Neural progenitor cell (in vitro differentiated cells): ENCODE measurements around the gene PDE1A. TPM values are rescaled to one million over a fixed set of nuclear protein-coding genes. Genes with fewer than 3 reads are reported as not detected.

Source experiments
- DNase-seq: peaks from one replicate; pipeline ENCODE4 v3.0.0-alpha.2; 2016; ENCODE audit warnings: low spot score
- H2AFZ ChIP-seq: fragments of 200-600 bp; sonication (generic); replicated peaks from 2 replicates; pipeline ENCODE4 v1.6.1; 2016; ENCODE audit warnings: antibody characterized with exemption
- H3F3A ChIP-seq: fragments of 200-600 bp; sonication (generic); 2 replicates; pipeline ENCODE4 v1.6.1; 2016; ENCODE audit warnings: antibody characterized with exemption, low read depth
- H3K27ac ChIP-seq: fragments of 200-600 bp; sonication (generic); 2 replicates; pipeline ENCODE4 v1.5.1; 2016; ENCODE audit warnings: mild to moderate bottlenecking
- H3K27me3 ChIP-seq: fragments of 200-600 bp; sonication (generic); 2 replicates; pipeline ENCODE4 v1.6.1; 2016; ENCODE audit warnings: mild to moderate bottlenecking, moderate library complexity
- H3K36me3 ChIP-seq: fragments of 200-600 bp; sonication (generic); 2 replicates; pipeline ENCODE4 v1.5.1; 2016
- H3K4me1 ChIP-seq: fragments of 200-600 bp; sonication (generic); 2 replicates; pipeline ENCODE4 v1.6.1; 2016; ENCODE audit warnings: mixed run types
- H3K4me2 ChIP-seq: fragments of 200-600 bp; sonication (generic); 2 replicates; pipeline ENCODE4 v1.6.1; 2016
- H3K4me3 ChIP-seq: fragments of 200-600 bp; sonication (generic); 2 replicates; pipeline ENCODE4 v1.5.1; 2016
- H3K79me2 ChIP-seq: fragments of 200-600 bp; sonication (generic); 2 replicates; pipeline ENCODE4 v1.6.1; 2016; ENCODE audit warnings: low read depth
- H3K9ac ChIP-seq: fragments of 200-600 bp; sonication (generic); 2 replicates; pipeline ENCODE4 v1.6.1; 2016
- H3K9me3 ChIP-seq: fragments of 200-600 bp; sonication (generic); 2 replicates; pipeline ENCODE4 v1.5.1; 2016; ENCODE audit warnings: low read depth
- H4K20me1 ChIP-seq: fragments of 200-600 bp; sonication (generic); 2 replicates; pipeline ENCODE4 v1.6.1; 2016; ENCODE audit warnings: low read depth
- H3K27ac Mint-ChIP-seq: 3 replicates; pipeline ENCODE4 v1.8.0; 2021; ENCODE audit warnings: mixed read lengths
- H3K27me3 Mint-ChIP-seq: 2 replicates; pipeline ENCODE4 v1.8.0; 2022; ENCODE audit warnings: low read depth, mild to moderate bottlenecking, inconsistent platforms, moderate library complexity, mixed read lengths; ENCODE audit not compliant: insufficient read depth
- H3K36me3 Mint-ChIP-seq: 3 replicates; pipeline ENCODE4 v1.8.0; 2021; ENCODE audit warnings: mixed read lengths
- H3K4me1 Mint-ChIP-seq: 3 replicates; pipeline ENCODE4 v1.8.0; 2021; ENCODE audit warnings: mixed read lengths
- H3K4me3 Mint-ChIP-seq: 3 replicates; pipeline ENCODE4 v1.8.0; 2021; ENCODE audit warnings: mild to moderate bottlenecking, moderate library complexity, mixed read lengths
- H3K9me3 Mint-ChIP-seq: 3 replicates; pipeline ENCODE4 v1.8.0; 2020; ENCODE audit warnings: mixed read lengths
- CTCF ChIP-seq: fragments of 200-600 bp; sonication (generic); IDR thresholded peaks from 2 replicates; pipeline ENCODE4 v1.5.1; 2017; ENCODE audit warnings: antibody characterized with exemption, mild to moderate bottlenecking
- EZH2 ChIP-seq: fragments of 200-600 bp; sonication (generic); IDR thresholded peaks from 2 replicates; pipeline ENCODE4 v1.6.1; 2017; ENCODE audit warnings: antibody characterized with exemption, mild to moderate bottlenecking, moderate library complexity
- EZH2phosphoT487 ChIP-seq: fragments of 200-600 bp; sonication (generic); IDR thresholded peaks from 2 replicates; pipeline ENCODE4 v1.6.1; 2017; ENCODE audit warnings: antibody characterized with exemption
- total RNA-seq: library from RNA; depleted of rRNA; stranded (reverse); fragments of >200 nt; gene quantifications from 2 replicates; pipeline ENCODE4 v1.2.3, GENCODE V29; 2015; ENCODE audit warnings: low replicate concordance

The PDE1A gene
- total RNA-seq, 1 donor from 2014 or later: not detected

- H3K9me3 ChIP-seq: no peaks in the 10 kb centered on the region
- no peaks in the 10 kb centered on the region for H3K9me3 Mint-ChIP-seq
These were observed 11.1 kb downstream of the PDE1A start for GRCh38 chr2:182415771-182416170.

DNA sequence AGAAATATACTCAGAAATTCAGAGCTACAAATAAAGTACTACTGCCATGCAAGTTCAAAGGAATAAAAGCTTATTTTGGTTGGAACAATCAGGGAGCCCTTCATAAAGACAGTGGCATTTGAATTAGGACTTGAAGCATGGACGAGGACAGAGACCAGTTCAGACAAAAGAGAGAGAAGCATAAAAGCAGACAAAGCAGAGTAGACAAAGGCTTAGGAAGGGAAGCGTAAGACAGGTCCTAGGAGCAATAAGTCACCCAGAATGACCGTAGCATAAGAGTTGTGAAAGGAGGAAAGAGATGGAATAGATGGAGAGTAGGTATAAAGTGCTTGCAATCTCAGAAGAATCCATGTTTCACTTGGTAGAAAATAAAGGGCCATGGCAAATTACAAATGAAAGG is 14.0 kb downstream of the PDE1A start:
- peak overlapping the region; percentile 65 for H3K27ac Mint-ChIP-seq
- H4K20me1 ChIP-seq: no peaks in the 10 kb centered on the region
- H3K79me2 ChIP-seq: no peaks in the 10 kb centered on the region
- H3K4me3 ChIP-seq: no peak overlapping the region
- H3K4me1 ChIP-seq: no peaks in the 10 kb centered on the region
- H3K27me3 ChIP-seq: no peaks in the 10 kb centered on the region
- DNase-seq: no peak
- no peak overlapping the region for H3K27ac ChIP-seq
- H3K27me3 Mint-ChIP-seq: no peaks in the 10 kb centered on the region
- no peaks in the 10 kb centered on the region for H3K9me3 ChIP-seq
- no peak overlapping the region for H3K4me3 Mint-ChIP-seq
- H3K36me3 ChIP-seq: no peaks in the 10 kb centered on the region
- H3K4me1 Mint-ChIP-seq: peaks cover 9% of the 10 kb centered on the region
- TF ChIP-seq EZH2phosphoT487 (no peak), EZH2 (no peak), CTCF (no peak)
- no peak overlapping the region for H3K9ac ChIP-seq
- H2AFZ ChIP-seq: no peak overlapping the region
- no peak overlapping the region for H3K4me2 ChIP-seq
- H3F3A ChIP-seq: no peaks in the 10 kb centered on the region
- H3K9me3 Mint-ChIP-seq: no peaks in the 10 kb centered on the region
- H3K36me3 Mint-ChIP-seq: peaks cover 3% of the 10 kb centered on the region

More at GRCh38 chr2:182415771-182416170, 11.1 kb downstream of the PDE1A start:
- no peaks in the 10 kb centered on the region for H3K36me3 ChIP-seq
- no peak overlapping the region for H3K9ac ChIP-seq
- no peak for DNase-seq
- H4K20me1 ChIP-seq: no peaks in the 10 kb centered on the region
- TF ChIP-seq EZH2: no peak
- TF ChIP-seq CTCF: no peak
- TF ChIP-seq EZH2phosphoT487: no peak
- H2AFZ ChIP-seq: no peak overlapping the region
- no peak overlapping the region for H3K4me3 ChIP-seq
- no peak overlapping the region for H3K4me2 ChIP-seq
- H3K4me3 Mint-ChIP-seq: no peak overlapping the region
- no peaks in the 10 kb centered on the region for H3K27me3 Mint-ChIP-seq
- H3K27ac Mint-ChIP-seq: no peak overlapping the region
- H3K27ac ChIP-seq: no peak overlapping the region
- H3K79me2 ChIP-seq: no peaks in the 10 kb centered on the region
- H3K27me3 ChIP-seq: no peaks in the 10 kb centered on the region
- no peaks in the 10 kb centered on the region for H3K4me1 ChIP-seq
- H3F3A ChIP-seq: no peaks in the 10 kb centered on the region
- peaks cover 3% of the 10 kb centered on the region for H3K36me3 Mint-ChIP-seq
- peaks cover 9% of the 10 kb centered on the region for H3K4me1 Mint-ChIP-seq

DNA sequence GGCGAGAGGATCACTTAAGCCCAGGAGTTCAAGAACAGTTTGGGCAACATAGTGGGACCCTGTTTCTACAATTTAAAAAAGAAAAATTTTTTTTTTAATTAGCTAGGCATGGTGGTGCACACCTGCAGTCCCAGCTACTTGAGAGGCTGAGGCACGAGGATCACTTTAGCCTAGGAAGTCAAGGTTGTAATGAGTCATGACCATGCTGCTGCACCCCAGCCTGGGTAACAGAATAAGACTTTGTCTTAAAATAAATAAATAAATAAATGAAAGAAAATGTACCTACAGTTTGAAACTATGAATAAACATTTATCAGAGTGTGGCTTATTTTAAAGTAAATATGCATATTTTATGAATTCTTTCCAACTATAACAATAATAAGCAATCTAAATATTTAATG is 16.7 kb downstream of the PDE1A start:
- no peaks in the 10 kb centered on the region for H4K20me1 ChIP-seq
- Mint-ChIP-seq H3K4me1 (peaks cover 17% of the 10 kb centered on the region), H3K36me3 (no peaks in the 10 kb centered on the region), H3K27me3 (no peaks in the 10 kb centered on the region), H3K4me3 (no peak overlapping the region), H3K9me3 (no peaks in the 10 kb centered on the region), H3K27ac (no peak overlapping the region)
- peaks cover 3% of the 10 kb centered on the region for H3K4me1 ChIP-seq
- no peak overlapping the region for H3K4me2 ChIP-seq
- H3K27ac ChIP-seq: no peak overlapping the region
- no peaks in the 10 kb centered on the region for H3K9me3 ChIP-seq
- H3K79me2 ChIP-seq: no peaks in the 10 kb centered on the region
- no peaks in the 10 kb centered on the region for H3K27me3 ChIP-seq
- no peak for DNase-seq
- no peaks in the 10 kb centered on the region for H3F3A ChIP-seq
- no peak for TF ChIP-seq CTCF
- no peak for TF ChIP-seq EZH2
- TF ChIP-seq EZH2phosphoT487: no peak
- H3K36me3 ChIP-seq: no peaks in the 10 kb centered on the region
- H3K9ac ChIP-seq: no peak overlapping the region
- H2AFZ ChIP-seq: no peak overlapping the region
- H3K4me3 ChIP-seq: no peak overlapping the region
